Measurements from ENCODE around the gene SLC35E1.

SLC35E1 gene

GRCh38 chr19:16596399-16596798 is 24.2 kb upstream of the SLC35E1 start:
- DNase-seq (ENCODE audit: low spot score): no peak

- DNase-seq (ENCODE audit: low spot score): no peak
These were observed 22.9 kb upstream of the SLC35E1 start for GRCh38 chr19:16595097-16595496.

- no peak for DNase-seq (ENCODE audit: low spot score)
These were observed 22.5 kb upstream of the SLC35E1 start for GRCh38 chr19:16594681-16595091.

- no peak for DNase-seq (ENCODE audit: low spot score)
These were observed 21.9 kb upstream of the SLC35E1 start for GRCh38 chr19:16594131-16594586.

- no peak for DNase-seq (ENCODE audit: low spot score)
These were observed 21.0 kb upstream of the SLC35E1 start for GRCh38 chr19:16593181-16593580.

GRCh38 chr19:16591803-16592556 is 19.8 kb upstream of the SLC35E1 start:
- no peak for DNase-seq (ENCODE audit: low spot score)

GRCh38 chr19:16590876-16591802 is 18.9 kb upstream of the SLC35E1 start:
- no peak for DNase-seq (ENCODE audit: low spot score)

- DNase-seq (ENCODE audit: low spot score): no peak
These were observed 17.7 kb upstream of the SLC35E1 start for GRCh38 chr19:16589917-16590316.

GRCh38 chr19:16588824-16589577 is 16.8 kb upstream of the SLC35E1 start:
- DNase-seq (ENCODE audit: low spot score): no peak

- DNase-seq (ENCODE audit: low spot score): no peak
These were observed 15.9 kb upstream of the SLC35E1 start for GRCh38 chr19:16587833-16588823.

GRCh38 chr19:16586991-16587832 is 15.0 kb upstream of the SLC35E1 start:
- no peak for DNase-seq (ENCODE audit: low spot score)

GRCh38 chr19:16586477-16586871 is 14.3 kb upstream of the SLC35E1 start:
- DNase-seq (ENCODE audit: low spot score): no peak

GRCh38 chr19:16585808-16586476 is 13.7 kb upstream of the SLC35E1 start:
- no peak for DNase-seq (ENCODE audit: low spot score)

GRCh38 chr19:16585094-16585801 is 13.0 kb upstream of the SLC35E1 start:
- DNase-seq (ENCODE audit: low spot score): no peak

- DNase-seq (ENCODE audit: low spot score): no peak
These were observed 12.3 kb upstream of the SLC35E1 start for GRCh38 chr19:16584248-16585093.

- DNase-seq (ENCODE audit: low spot score): no peak
These were observed 10.5 kb upstream of the SLC35E1 start for GRCh38 chr19:16582486-16583261.

GRCh38 chr19:16581971-16582343 is 9.7 kb upstream of the SLC35E1 start:
- DNase-seq (ENCODE audit: low spot score): no peak

Data from LoVo (cell line).